Right cardiac atrium (tissue), 5 donors: ENCODE measurements around the gene ZNF438. TPM values are rescaled to one million over a fixed set of nuclear protein-coding genes. Genes with fewer than 3 reads are reported as not detected.
"Not testable (repeated sequence)": the region's sequence is repeated elsewhere in the genome, so short reads cannot be mapped to it uniquely, and the experiment has no call there.

ENCODE experiments used
- ATAC-seq, 2 donors: fragments of 200-7000 bp; cut with Tn5 transposase; one replicate each; pipeline versions ENCODE4 v1.8.0 to v1.9.1; 2020; ENCODE audit warnings: moderate library complexity in 2 of 2, mild to moderate bottlenecking in 1 of 2
- DNase-seq, 3 donors: peaks; one replicate each; pipeline ENCODE4 v3.0.0-alpha.2; 2020
- H3K27ac ChIP-seq: one replicate; pipeline ENCODE4 v1.5.1; 2013; ENCODE audit warnings: mild to moderate bottlenecking, low read length, control low read depth, moderate library complexity
- H3K27me3 ChIP-seq: one replicate; pipeline ENCODE4 v1.6.1; 2013; ENCODE audit not compliant: control insufficient read depth, insufficient read depth
- H3K4me1 ChIP-seq: one replicate; pipeline ENCODE4 v1.6.1; 2013; ENCODE audit warnings: low read length; ENCODE audit not compliant: control insufficient read depth, insufficient read depth
- H3K4me3 ChIP-seq: one replicate; pipeline ENCODE4 v1.5.1; 2013; ENCODE audit warnings: low read length, control low read depth
- H3K9me3 ChIP-seq: one replicate; pipeline ENCODE4 v1.6.1; 2013; ENCODE audit warnings: low read length; ENCODE audit not compliant: control insufficient read depth
- WGBS: extraction: QIAGEN DNeasy Blood & Tissue Kit; methylation state at CpG from one replicate; pipeline ENCODE4 v1.1.7; 2013; 5-methylcytosine and 5-hydroxymethylcytosine counted together
- intact Hi-C, 4 donors: fragments of 100-400 bp; cut with DNase I; formaldehyde crosslinking; loops; one replicate each; pipeline versions ENCODE4 v1.11.0 to v1.14.0; 2022 to 2023
- polyA plus RNA-seq: library from polyadenylated mRNA; stranded (reverse); fragments of 200-250 nt; gene quantifications from one replicate; pipeline ENCODE4 v1.2.3, GENCODE V29; 2013
- total RNA-seq, 4 donors: library from RNA; stranded (reverse); fragmentation: NEBNext Ultra II Directional; extraction: Animal tissue kit (Norgen Biotek cat#: 25700); gene quantifications; one replicate each; pipeline ENCODE4 v1.2.1, GENCODE V29; 2021
- donor health status: healthy with polysubstance abuse.
- donor health status: DM: no; HTN: yes; CAD: no.
- donor health status: DM: no; HTN: no; CAD: no.
- donor health status: DM: no; HTN: yes; CAD: no; lungs with severe emphysema.
- donor health status: DM: yes; HTN: yes; CAD: no.

Gene ZNF438
- total and polyA plus RNA-seq, 5 donors: 14.9 to 17.1 (median 15.6) TPM

DNA sequence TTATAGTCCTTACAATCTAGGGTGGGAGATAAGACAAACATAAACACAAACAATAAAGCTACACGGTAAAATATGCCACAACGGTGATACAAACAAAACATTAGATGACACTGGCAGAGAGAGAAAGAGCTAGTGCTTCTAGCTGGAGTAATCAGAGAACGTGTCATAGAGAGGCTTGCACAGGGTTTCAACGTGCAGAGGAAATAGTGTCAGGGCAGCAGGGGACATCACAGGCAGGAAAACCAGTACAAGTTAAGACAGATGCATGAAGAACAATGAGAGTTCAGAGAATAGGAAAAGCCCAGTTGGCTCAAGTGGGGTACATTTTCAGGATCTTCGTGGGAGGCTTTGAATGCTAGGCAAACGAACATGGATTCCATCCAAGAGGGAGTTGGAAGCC, 91.4 kb downstream of the ZNF438 start:
- ATAC-seq: peak in 1 of 2 donors; percentile 62
- H3K27ac ChIP-seq: no peak overlapping the region
- H3K27me3 ChIP-seq: no peaks in the 10 kb centered on the region
- intact Hi-C loops: no loop called here
- H3K4me3 ChIP-seq: no peak overlapping the region
- H3K9me3 ChIP-seq: no peaks in the 10 kb centered on the region
- WGBS: 39% methylated on average over 6 of the region's 6 CpGs
- DNase-seq: no peak
- peaks cover 5% of the 10 kb centered on the region for H3K4me1 ChIP-seq

DNA sequence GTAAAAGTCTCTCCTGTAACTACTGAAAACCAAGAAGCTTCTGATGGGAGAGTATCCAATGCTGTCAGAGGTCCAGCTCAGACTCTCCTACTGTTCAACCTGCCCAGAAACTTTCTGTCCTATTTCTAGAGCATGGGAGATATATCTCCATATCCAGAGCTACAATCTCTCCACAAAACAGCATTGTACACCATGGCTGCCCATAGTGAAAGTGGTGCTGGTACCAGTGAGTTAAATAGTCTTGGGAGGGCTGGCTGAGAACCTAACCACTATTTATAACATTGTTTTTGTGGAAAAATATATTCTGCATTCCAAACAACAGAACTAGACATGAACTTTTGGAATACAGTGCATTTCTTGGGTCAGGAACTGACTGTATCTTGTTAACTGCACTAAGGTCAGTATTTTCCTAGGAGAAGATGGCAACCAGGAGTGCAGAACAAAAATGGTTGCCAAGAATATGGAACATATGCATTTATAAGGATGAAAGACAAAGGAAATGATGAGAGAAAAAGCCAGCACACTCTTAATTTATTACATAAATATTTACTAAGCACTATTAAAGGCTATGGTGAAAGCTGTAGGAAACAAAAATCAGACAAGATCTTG, 91.9 kb downstream of the ZNF438 start:
- DNase-seq (no peak), ATAC-seq (peak in 1 of 2 donors; percentile 11)
- H3K4me3 ChIP-seq: no peak overlapping the region
- H3K4me1 ChIP-seq: peaks cover 5% of the 10 kb centered on the region
- no peaks in the 10 kb centered on the region for H3K27me3 ChIP-seq
- no peaks in the 10 kb centered on the region for H3K9me3 ChIP-seq
- no peak overlapping the region for H3K27ac ChIP-seq
- intact Hi-C loops: no loop called here

GRCh38 chr10:30935078-30935477, 96.6 kb downstream of the ZNF438 start:
- no peak overlapping the region for H3K27ac ChIP-seq
- WGBS: 89% methylated on average over 1 of the region's 1 CpG
- DNase-seq: no peak
- no peak for ATAC-seq
- no peaks in the 10 kb centered on the region for H3K27me3 ChIP-seq
- H3K9me3 ChIP-seq: no peaks in the 10 kb centered on the region
- intact Hi-C loops: no loop called here
- no peaks in the 10 kb centered on the region for H3K4me1 ChIP-seq
- H3K4me3 ChIP-seq: no peak overlapping the region

- H3K4me3 ChIP-seq: no peak overlapping the region
- H3K27ac ChIP-seq: no peak overlapping the region
- intact Hi-C loops: no loop called here
- no peaks in the 10 kb centered on the region for H3K9me3 ChIP-seq
- DNase-seq (no peak), ATAC-seq (no peak)
- no peaks in the 10 kb centered on the region for H3K4me1 ChIP-seq
- no peaks in the 10 kb centered on the region for H3K27me3 ChIP-seq
These were observed 100.6 kb downstream of the ZNF438 start for GRCh38 chr10:30931094-30931493.

GRCh38 chr10:30929901-30930520, 101.7 kb downstream of the ZNF438 start:
- Histone ChIP-seq H3K27me3 (no peaks in the 10 kb centered on the region), H3K4me3 (no peak overlapping the region), H3K27ac (no peak overlapping the region), H3K9me3 (no peaks in the 10 kb centered on the region), H3K4me1 (no peaks in the 10 kb centered on the region)
- intact Hi-C loops: no loop called here
- over 99% methylated on average over 23 of the region's 23 CpGs for WGBS
- DNase-seq (peak in 1 of 3 donors; percentile 42), ATAC-seq (peak in 1 of 2 donors; percentile 22)

DNA sequence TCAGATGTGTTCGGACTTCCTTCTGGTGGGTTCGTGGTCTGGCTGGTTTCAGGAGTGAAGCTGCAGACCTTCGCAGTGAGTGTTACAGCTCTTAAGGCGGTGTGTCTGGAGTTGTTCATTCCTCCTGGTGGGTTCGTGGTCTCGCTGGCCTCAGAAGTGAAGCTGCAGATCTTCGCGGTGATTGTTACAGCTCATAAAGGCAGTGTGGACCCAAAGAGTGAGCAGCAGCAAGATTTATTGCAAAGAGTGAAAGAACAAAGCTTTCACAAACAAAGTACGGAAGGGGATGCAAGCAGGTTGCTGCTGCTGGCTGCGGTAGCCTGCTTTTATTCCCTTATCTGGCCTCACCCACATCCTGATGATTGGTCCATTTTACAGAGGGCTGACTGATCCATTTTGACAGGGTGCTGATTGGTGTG, 102.3 kb downstream of the ZNF438 start:
- H3K9me3 ChIP-seq: not testable (repeated sequence)

DNA sequence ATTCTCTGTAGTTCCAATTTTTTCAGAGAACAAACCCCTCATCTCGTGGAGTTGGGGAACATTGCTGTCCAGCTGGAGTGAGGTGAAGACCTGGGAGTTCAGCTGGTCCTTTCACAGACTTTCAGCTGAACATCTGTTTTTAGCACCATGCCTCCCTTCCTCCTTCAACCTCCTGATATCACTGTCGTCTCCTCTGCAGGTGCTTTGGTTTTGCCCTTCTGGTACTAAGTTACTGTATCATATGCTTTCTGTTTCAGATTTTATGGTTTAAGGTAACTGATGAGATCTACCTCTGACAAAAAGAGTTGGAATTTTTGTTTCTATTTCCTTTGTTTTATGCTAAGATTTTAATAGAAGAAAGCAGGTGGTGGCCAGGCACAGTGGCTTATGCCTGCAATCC, 102.9 kb downstream of the ZNF438 start:
- no peak for DNase-seq
- no peak overlapping the region for H3K27ac ChIP-seq
- H3K9me3 ChIP-seq: peaks cover 2% of the 10 kb centered on the region
- H3K4me3 ChIP-seq: no peak overlapping the region
- H3K4me1 ChIP-seq: no peaks in the 10 kb centered on the region
- no peaks in the 10 kb centered on the region for H3K27me3 ChIP-seq
- intact Hi-C loops: no loop called here
- no peak for ATAC-seq
- WGBS: 69% methylated on average over 2 of the region's 2 CpGs

More for the DNA sequence above, 102.3 kb downstream of the ZNF438 start:
- intact Hi-C loops, H3K4me3 ChIP-seq, ATAC-seq, H3K27me3 ChIP-seq, H3K4me1 ChIP-seq, DNase-seq, H3K27ac ChIP-seq: not testable (repeated sequence)
- 87% methylated on average over 10 of the region's 10 CpGs for WGBS

- intact Hi-C loops: no loop called here
- Histone ChIP-seq H3K4me3 (no peak overlapping the region), H3K27ac (no peak overlapping the region), H3K4me1 (peaks cover 1% of the 10 kb centered on the region), H3K9me3 (no peaks in the 10 kb centered on the region), H3K27me3 (no peaks in the 10 kb centered on the region)
- DNase-seq: no peak
- 97% methylated on average over 2 of the region's 2 CpGs for WGBS
- no peak for ATAC-seq
These were observed 113.0 kb downstream of the ZNF438 start for GRCh38 chr10:30918651-30919050.

- Histone ChIP-seq H3K27ac (no peak overlapping the region), H3K9me3 (no peaks in the 10 kb centered on the region), H3K4me1 (peaks cover 3% of the 10 kb centered on the region), H3K4me3 (no peak overlapping the region), H3K27me3 (no peaks in the 10 kb centered on the region)
- ATAC-seq (no peak), DNase-seq (no peak)
- intact Hi-C loops: no loop called here
- WGBS: 77% methylated on average over 1 of the region's 1 CpG
These were observed 113.9 kb downstream of the ZNF438 start for GRCh38 chr10:30917789-30918188.

GRCh38 chr10:30917067-30917466, 114.6 kb downstream of the ZNF438 start:
- intact Hi-C loops: no loop called here
- Histone ChIP-seq H3K27me3 (no peaks in the 10 kb centered on the region), H3K9me3 (no peaks in the 10 kb centered on the region), H3K4me1 (peaks cover 3% of the 10 kb centered on the region), H3K4me3 (no peak overlapping the region), H3K27ac (no peak overlapping the region)
- DNase-seq: no peak
- ATAC-seq: no peak
- 86% methylated on average over 3 of the region's 3 CpGs for WGBS

- Histone ChIP-seq H3K9me3 (no peaks in the 10 kb centered on the region), H3K4me1 (peaks cover 6% of the 10 kb centered on the region), H3K27ac (no peak overlapping the region), H3K27me3 (no peaks in the 10 kb centered on the region), H3K4me3 (no peak overlapping the region)
- DNase-seq (no peak), ATAC-seq (no peak)
- intact Hi-C loops: no loop called here
- WGBS: 24% methylated on average over 1 of the region's 1 CpG
These were observed 116.5 kb downstream of the ZNF438 start for GRCh38 chr10:30915146-30915545.
